ENCODE results near the gene SMC1B.

DNA sequence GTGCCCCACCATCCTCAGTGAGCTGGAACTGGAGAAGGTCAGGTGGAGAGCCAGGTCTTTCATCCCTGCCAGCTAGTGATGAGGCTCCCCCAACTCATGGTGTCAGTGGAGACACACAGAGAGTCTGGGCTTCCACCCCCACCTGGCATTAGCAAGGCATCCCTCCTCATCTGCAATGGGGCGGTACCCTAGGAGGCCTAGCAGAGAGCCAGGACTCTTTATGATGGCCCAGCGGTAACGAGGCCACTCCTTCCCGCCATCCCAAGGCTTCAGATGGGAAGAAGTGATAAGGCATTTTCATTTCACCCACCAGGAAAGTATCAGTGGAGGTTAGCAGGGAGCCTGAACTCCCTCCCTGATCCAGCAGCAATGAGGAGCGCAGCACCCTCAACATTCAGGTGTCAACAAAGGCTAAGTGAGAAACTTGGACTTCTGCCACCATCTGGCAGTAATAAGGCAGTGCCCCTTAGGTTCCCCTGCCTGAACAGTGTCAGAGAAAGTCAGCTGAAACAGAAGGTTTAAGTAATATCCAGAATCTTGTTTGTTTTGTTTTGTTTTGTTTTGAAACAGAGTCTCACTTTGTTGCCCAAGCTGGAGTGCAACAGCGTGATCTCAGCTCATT is 48.7 kb upstream of the SMC1B start:
- no peak for TF ChIP-seq POLR2A (IDR thresholded peaks at IDR 0.05)
- TF ChIP-seq, protein P1, sequence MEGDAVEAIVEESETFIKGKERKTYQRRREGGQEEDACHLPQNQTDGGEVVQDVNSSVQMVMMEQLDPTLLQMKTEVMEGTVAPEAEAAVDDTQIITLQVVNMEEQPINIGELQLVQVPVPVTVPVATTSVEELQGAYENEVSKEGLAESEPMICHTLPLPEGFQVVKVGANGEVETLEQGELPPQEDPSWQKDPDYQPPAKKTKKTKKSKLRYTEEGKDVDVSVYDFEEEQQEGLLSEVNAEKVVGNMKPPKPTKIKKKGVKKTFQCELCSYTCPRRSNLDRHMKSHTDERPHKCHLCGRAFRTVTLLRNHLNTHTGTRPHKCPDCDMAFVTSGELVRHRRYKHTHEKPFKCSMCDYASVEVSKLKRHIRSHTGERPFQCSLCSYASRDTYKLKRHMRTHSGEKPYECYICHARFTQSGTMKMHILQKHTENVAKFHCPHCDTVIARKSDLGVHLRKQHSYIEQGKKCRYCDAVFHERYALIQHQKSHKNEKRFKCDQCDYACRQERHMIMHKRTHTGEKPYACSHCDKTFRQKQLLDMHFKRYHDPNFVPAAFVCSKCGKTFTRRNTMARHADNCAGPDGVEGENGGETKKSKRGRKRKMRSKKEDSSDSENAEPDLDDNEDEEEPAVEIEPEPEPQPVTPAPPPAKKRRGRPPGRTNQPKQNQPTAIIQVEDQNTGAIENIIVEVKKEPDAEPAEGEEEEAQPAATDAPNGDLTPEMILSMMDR (IDR thresholded peaks at IDR 0.05) = no peak

Data from uterus (tissue), 2 donors.